Stomach (tissue), 4 donors: Measurements from ENCODE around the gene PCSK2.

ENCODE experiments used
- POLR2A ChIP-seq, 4 donors: fragments of 450-650 bp; IDR thresholded peaks; one replicate each; pipeline ENCODE4 v1.6.1; 2016; ENCODE audit warnings: antibody characterized with exemption in 4 of 4, control low read depth in 2 of 4, mild to moderate bottlenecking in 1 of 4, moderate library complexity in 1 of 4
- POLR2AphosphoS5 ChIP-seq, 3 donors: sonication (generic); formaldehyde crosslinking; IDR thresholded peaks; one replicate each; pipeline ENCODE4 v1.6.1; 2016; ENCODE audit warnings: antibody characterized with exemption in 3 of 3
- TF ChIP-seq, protein P1 (sequence below), 7 experiments: fragments of 450-650 bp in 4 of 7; fragments of 200-600 bp in 3 of 7; sonication (generic) in 3 of 7; IDR thresholded peaks; one replicate each; pipeline ENCODE4 v1.5.1; 2016 to 2019; ENCODE audit warnings: antibody characterized with exemption in 7 of 7, control low read depth in 2 of 7, mild to moderate bottlenecking in 1 of 7

DNA sequence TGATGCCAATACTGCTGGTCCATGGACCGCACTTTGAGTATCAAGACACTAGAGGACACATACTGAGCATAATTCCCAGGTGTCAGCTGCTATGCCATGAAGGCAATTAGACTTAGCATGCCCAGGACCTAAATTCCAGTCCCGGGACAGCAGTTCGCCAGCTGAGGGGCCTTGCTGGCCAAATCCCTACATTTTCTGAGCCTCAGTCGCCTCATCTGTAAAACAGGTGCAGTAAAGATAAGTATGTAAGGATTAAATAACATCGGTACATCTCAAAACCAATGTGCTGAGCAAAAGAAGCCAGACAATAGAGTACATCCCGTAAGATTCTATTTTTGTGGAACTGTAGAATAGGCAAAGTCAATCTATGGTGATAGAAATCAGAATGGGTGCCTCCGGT, 303.3 kb downstream of the PCSK2 start:
- TF ChIP-seq POLR2A (IDR thresholded peaks at IDR 0.05) (no peak), POLR2AphosphoS5 (IDR thresholded peaks at IDR 0.05) (no peak)
- TF ChIP-seq, protein P1, sequence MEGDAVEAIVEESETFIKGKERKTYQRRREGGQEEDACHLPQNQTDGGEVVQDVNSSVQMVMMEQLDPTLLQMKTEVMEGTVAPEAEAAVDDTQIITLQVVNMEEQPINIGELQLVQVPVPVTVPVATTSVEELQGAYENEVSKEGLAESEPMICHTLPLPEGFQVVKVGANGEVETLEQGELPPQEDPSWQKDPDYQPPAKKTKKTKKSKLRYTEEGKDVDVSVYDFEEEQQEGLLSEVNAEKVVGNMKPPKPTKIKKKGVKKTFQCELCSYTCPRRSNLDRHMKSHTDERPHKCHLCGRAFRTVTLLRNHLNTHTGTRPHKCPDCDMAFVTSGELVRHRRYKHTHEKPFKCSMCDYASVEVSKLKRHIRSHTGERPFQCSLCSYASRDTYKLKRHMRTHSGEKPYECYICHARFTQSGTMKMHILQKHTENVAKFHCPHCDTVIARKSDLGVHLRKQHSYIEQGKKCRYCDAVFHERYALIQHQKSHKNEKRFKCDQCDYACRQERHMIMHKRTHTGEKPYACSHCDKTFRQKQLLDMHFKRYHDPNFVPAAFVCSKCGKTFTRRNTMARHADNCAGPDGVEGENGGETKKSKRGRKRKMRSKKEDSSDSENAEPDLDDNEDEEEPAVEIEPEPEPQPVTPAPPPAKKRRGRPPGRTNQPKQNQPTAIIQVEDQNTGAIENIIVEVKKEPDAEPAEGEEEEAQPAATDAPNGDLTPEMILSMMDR (IDR thresholded peaks at IDR 0.05): no peak
